GM12865 (cell line): ENCODE results near the gene MTX2.
A peak's percentile ranks its signal among the peaks of the same experiment; 100 is the strongest.

Experiments used
- DNase-seq: peaks from one replicate; pipeline ENCODE4 v3.0.0; 2010; ENCODE audit warnings: low read depth
- H3K4me3 ChIP-seq: 2 replicates; pipeline ENCODE4 v1.5.1; 2011; ENCODE audit warnings: mild to moderate bottlenecking, low read depth, low read length, control low read depth
- TF ChIP-seq, protein P1 (sequence below): IDR thresholded peaks from 2 replicates; pipeline ENCODE4 v1.5.1; 2011; ENCODE audit warnings: low read length, control low read depth, low read depth, inconsistent platforms; ENCODE audit not compliant: insufficient read depth; ENCODE audit errors: missing control alignments

MTX2 gene

DNA sequence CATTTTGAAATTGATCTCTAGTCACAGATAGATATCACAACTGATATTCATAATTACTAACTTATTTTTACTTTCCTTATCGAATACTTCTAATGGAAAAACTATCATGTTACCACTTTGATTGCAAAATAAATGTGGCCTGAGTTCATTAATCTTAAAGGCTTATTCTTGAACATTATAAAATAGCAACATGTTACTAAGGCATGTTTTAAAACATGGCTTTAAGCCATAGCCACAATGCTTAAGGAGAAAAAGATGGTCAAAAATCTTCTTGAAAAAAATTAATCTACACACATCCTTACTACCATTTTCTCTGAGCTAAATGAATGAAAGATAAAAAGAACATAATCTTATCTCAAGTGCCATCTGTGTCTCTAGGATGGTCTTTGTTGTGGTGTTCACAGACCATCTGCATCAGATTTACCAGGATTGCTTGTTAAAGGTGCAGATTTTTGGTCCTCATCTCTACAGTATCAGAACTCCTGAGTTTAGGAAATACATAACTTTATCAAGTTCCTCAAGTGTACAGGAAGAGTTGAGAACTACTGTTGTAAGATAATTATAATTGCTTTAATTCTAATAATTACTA is 15.3 kb downstream of the MTX2 start:
- H3K4me3 ChIP-seq: no peak overlapping the region
- TF ChIP-seq, protein P1, sequence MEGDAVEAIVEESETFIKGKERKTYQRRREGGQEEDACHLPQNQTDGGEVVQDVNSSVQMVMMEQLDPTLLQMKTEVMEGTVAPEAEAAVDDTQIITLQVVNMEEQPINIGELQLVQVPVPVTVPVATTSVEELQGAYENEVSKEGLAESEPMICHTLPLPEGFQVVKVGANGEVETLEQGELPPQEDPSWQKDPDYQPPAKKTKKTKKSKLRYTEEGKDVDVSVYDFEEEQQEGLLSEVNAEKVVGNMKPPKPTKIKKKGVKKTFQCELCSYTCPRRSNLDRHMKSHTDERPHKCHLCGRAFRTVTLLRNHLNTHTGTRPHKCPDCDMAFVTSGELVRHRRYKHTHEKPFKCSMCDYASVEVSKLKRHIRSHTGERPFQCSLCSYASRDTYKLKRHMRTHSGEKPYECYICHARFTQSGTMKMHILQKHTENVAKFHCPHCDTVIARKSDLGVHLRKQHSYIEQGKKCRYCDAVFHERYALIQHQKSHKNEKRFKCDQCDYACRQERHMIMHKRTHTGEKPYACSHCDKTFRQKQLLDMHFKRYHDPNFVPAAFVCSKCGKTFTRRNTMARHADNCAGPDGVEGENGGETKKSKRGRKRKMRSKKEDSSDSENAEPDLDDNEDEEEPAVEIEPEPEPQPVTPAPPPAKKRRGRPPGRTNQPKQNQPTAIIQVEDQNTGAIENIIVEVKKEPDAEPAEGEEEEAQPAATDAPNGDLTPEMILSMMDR: no peak
- DNase-seq: no peak

DNA sequence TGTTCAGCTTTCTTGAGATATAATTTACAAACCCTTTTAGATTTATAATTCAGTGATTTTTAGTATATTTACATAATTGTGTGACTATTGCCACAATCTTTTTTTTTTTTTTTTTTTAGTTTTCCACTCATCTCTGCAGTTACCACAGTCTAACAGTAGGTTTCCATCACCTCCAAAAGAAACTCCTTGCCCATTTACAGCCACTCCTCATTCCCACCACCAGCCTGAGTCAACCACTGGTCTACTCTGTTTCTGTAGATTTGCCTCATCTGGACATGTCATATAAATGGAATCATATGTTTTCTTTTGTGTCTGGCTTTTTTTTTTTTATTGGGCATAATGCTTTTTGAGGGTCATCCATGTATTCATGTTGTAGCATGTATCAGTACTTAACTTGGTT is 16.1 kb downstream of the MTX2 start:
- DNase-seq: no peak
- no peak overlapping the region for H3K4me3 ChIP-seq
- TF ChIP-seq, protein P1: no peak

DNA sequence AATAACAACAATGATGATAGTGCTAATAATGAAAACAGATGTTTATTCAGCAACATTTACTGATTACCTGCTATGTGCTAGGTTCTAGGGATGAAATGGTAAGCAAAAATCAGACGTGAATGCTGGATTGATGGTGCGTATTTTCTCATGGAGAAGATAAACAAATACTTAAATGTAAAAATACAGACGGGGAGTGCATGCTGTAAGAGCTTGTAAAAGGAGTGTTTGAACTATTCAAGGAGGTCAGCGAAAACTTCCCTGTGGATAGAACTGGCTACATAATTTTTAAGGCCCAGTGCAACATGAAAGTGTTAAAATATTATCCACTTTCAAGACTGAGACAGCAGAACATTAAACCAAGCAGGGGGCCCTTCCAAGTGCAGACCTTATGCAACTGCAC is 22.1 kb downstream of the MTX2 start:
- DNase-seq: no peak
- TF ChIP-seq, protein P1: no peak
- no peak overlapping the region; the same call in 1 of the 2 replicates for H3K4me3 ChIP-seq

DNA sequence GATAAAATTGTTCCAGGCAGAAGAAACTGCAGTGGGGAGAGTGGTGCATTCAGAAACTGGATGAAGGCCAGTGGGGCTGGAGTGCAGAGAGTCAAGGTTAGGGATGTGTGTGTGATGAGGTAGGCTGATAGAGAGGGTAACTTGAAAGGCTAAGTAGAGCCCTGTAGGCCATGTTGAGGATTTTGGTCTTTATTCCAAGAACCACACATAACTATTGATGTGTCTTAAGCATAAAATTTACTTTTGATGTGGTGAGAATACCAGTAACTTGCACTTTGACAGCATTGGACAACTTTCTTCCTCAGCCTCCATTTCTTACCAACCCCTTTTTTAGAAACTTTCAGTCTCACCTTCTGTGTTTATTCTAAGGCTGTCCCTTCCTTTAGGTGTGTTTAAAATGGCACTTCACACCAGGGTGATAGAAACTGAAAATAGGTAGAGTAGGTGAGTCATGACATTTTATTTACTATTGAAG is 22.6 kb downstream of the MTX2 start:
- H3K4me3 ChIP-seq: no peak overlapping the region; the same call in 1 of the 2 replicates
- TF ChIP-seq, protein P1: no peak
- DNase-seq: peak; percentile 68

DNA sequence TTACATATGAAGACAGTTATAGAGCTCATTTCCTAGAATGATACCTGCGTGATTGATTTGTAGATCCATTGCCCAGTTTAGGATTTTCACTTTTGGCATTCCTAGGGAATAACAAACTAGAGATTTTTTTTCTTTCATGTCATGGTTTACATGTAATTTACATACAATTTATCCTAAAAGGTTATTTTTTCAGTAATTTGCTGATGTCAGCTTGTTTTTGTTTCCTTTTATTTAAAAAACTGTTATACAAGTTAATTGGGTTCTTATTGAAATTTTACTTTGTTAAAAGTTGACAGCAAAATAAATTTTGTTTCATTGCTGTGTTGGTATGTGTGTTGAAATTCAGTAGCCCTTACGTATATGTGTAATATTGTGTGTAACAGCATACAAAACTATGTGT is 23.4 kb downstream of the MTX2 start:
- no peak for DNase-seq
- H3K4me3 ChIP-seq: no peak overlapping the region
- TF ChIP-seq, protein P1: no peak

DNA sequence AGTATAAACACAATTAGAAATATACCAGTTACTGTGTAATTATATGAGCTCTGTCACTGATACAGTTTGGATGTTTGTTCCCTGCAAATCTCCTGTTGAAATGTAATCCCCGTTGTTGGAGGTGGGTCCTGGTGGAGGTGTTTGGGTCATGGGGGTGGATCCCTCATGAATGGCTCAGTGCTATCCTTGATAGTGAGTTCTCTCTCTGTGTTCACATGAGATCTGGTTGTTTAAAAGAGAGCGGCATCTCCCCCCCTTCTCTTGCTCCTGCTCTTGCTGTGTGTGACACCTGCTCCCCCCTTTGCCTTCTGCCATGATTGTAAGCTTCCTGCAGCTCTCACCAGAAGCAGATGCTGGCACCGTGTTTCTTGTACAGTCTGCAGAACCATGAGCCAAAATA is 24.1 kb downstream of the MTX2 start:
- no peak overlapping the region for H3K4me3 ChIP-seq
- no peak for DNase-seq
- TF ChIP-seq, protein P1: no peak

DNA sequence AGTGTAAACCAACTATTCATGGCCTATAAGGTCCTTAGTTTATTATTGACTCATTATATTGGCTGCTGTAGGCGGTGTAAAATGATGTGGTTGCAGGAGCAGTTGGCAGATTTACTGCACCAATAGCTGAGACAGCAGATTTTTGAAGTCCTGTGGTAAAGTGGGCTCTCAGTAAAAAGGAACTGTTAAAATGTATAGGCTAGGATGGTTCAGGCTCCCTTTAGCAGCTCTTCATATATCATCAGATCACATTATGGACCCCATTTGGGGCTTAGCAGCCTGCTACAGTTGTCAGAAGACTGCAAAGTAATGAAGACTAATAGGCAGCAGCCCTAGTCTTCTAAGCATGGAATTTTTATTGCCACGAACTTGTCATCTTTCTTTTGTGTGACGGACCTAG is 27.8 kb downstream of the MTX2 start:
- H3K4me3 ChIP-seq: no peak overlapping the region
- TF ChIP-seq, protein P1: no peak
- DNase-seq: no peak
